IMR-90 (cell line): ENCODE data around the gene UNC13C. TPM values are rescaled to one million over a fixed set of nuclear protein-coding genes. Genes with fewer than 3 reads are reported as not detected.

ENCODE experiments used
- ATAC-seq: fragments of 200-7000 bp; cut with Tn5 transposase; 2 replicates; pipeline ENCODE4 v1.9.1; 2020; ENCODE audit warnings: low read depth, mild to moderate bottlenecking, moderate library complexity
- BruUV-seq: library from RNA; stranded (reverse); fragments of 400-500 nt; replicated peaks from 2 replicates; lab custom pipeline; 2021; lab: Mats Ljungman, UMichigan
- CTCF ChIA-PET: fragments of 300-600 bp; formaldehyde crosslinking; extraction: SDS; loops from one replicate; lab custom pipeline; 2021; ENCODE audit warnings: antibody characterized with exemption; lab: Yijun Ruan, JAX
- POLR2A ChIA-PET: fragments of 300-600 bp; sonication (Branson Sonifier 250); formaldehyde crosslinking; loops from one replicate; lab custom pipeline; 2022; ENCODE audit warnings: antibody characterized with exemption; ENCODE audit not compliant: unreplicated experiment; lab: Charles Lee
- DNase-seq: peaks from one replicate; pipeline ENCODE4 v3.0.0; 2013
- H2AFZ ChIP-seq: replicated peaks from 2 replicates; pipeline ENCODE3; 2013; ENCODE audit warnings: low read length, mild to moderate bottlenecking; ENCODE audit not compliant: poor library complexity
- H2AK5ac ChIP-seq: 2 replicates; pipeline ENCODE4 v1.6.1; 2013; ENCODE audit warnings: low read depth, low read length, inconsistent platforms
- H2AK9ac ChIP-seq: replicated peaks from 2 replicates; pipeline ENCODE3; 2013; ENCODE audit warnings: mild to moderate bottlenecking, low read depth, low read length, moderate library complexity; ENCODE audit not compliant: poor library complexity
- H2BK120ac ChIP-seq: 2 replicates; pipeline ENCODE4 v1.6.1; 2013; ENCODE audit warnings: low read depth, low read length, inconsistent platforms
- H2BK15ac ChIP-seq: 3 replicates; pipeline ENCODE4 v1.6.1; 2013; ENCODE audit warnings: low read depth, low read length, inconsistent platforms
- H2BK20ac ChIP-seq: 2 replicates; pipeline ENCODE4 v1.6.1; 2013; ENCODE audit warnings: low read depth, mild to moderate bottlenecking, inconsistent platforms, low read length, moderate library complexity
- H2BK5ac ChIP-seq: 2 replicates; pipeline ENCODE4 v1.6.1; 2013; ENCODE audit warnings: mild to moderate bottlenecking, low read depth, low read length, inconsistent platforms; ENCODE audit not compliant: poor library complexity, severe bottlenecking
- H3K14ac ChIP-seq: replicated peaks from 2 replicates; pipeline ENCODE4 v1.6.1; 2013; ENCODE audit warnings: low read depth, low read length, inconsistent platforms
- H3K18ac ChIP-seq: 2 replicates; pipeline ENCODE4 v1.6.1; 2013; ENCODE audit warnings: low read depth, low read length, control low read depth
- H3K23ac ChIP-seq: 2 replicates; pipeline ENCODE4 v1.6.1; 2013; ENCODE audit warnings: low read depth, low read length, inconsistent platforms
- H3K27ac ChIP-seq: 2 replicates; pipeline ENCODE4 v1.5.1; 2013; ENCODE audit warnings: mild to moderate bottlenecking, control low read depth, low read length; ENCODE audit not compliant: insufficient read depth
- H3K27me3 ChIP-seq: 2 replicates; pipeline ENCODE4 v1.6.1; 2013; ENCODE audit warnings: low read length; ENCODE audit not compliant: control insufficient read depth, insufficient read depth
- H3K36me3 ChIP-seq: 2 replicates; pipeline ENCODE4 v1.6.1; 2013; ENCODE audit warnings: low read length, mixed read lengths; ENCODE audit not compliant: control insufficient read depth, insufficient read depth
- H3K4ac ChIP-seq: 2 replicates; pipeline ENCODE4 v1.6.1; 2013; ENCODE audit warnings: low read depth, low read length, inconsistent platforms
- H3K4me1 ChIP-seq: 2 replicates; pipeline ENCODE4 v1.6.1; 2013; ENCODE audit warnings: low read length, mixed read lengths; ENCODE audit not compliant: control insufficient read depth, insufficient read depth
- H3K4me2 ChIP-seq: 2 replicates; pipeline ENCODE4 v1.6.1; 2013; ENCODE audit warnings: low read depth, mild to moderate bottlenecking, control low read depth, low read length, moderate library complexity
- H3K4me3 ChIP-seq: 2 replicates; pipeline ENCODE4 v1.5.1; 2013; ENCODE audit warnings: low read depth, mild to moderate bottlenecking, control low read depth, low read length, moderate library complexity; ENCODE audit not compliant: insufficient read depth
- H3K56ac ChIP-seq: 2 replicates; pipeline ENCODE4 v1.6.1; 2013; ENCODE audit warnings: low read length, inconsistent platforms; ENCODE audit not compliant: insufficient read depth; ENCODE audit errors: extremely low read depth
- H3K79me1 ChIP-seq, 2 experiments: 2 replicates each; pipeline ENCODE4 v1.6.1; 2013; ENCODE audit warnings: low read length in 2 of 2, inconsistent platforms in 1 of 2, low read depth in 1 of 2
- H3K9ac ChIP-seq: 2 replicates; pipeline ENCODE4 v1.6.1; 2013; ENCODE audit warnings: low read depth, low read length, control low read depth
- H3K9me1 ChIP-seq: 2 replicates; pipeline ENCODE4 v1.6.1; 2013; ENCODE audit warnings: low read length, inconsistent platforms; ENCODE audit not compliant: insufficient read depth
- H3K9me3 ChIP-seq: 2 replicates; pipeline ENCODE4 v1.6.1; 2013; ENCODE audit warnings: low read length; ENCODE audit not compliant: control insufficient read depth, insufficient read depth
- H4K20me1 ChIP-seq: 2 replicates; pipeline ENCODE4 v1.6.1; 2013; ENCODE audit warnings: low read length, inconsistent platforms; ENCODE audit not compliant: insufficient read depth
- H4K5ac ChIP-seq: 2 replicates; pipeline ENCODE4 v1.6.1; 2013; ENCODE audit warnings: mild to moderate bottlenecking, low read depth, low read length, control low read depth
- H4K8ac ChIP-seq, 2 experiments: 2 replicates each; pipeline ENCODE4 v1.6.1; 2013; ENCODE audit warnings: low read depth in 2 of 2, low read length in 2 of 2, control low read depth in 1 of 2, inconsistent platforms in 1 of 2
- H4K91ac ChIP-seq: 2 replicates; pipeline ENCODE4 v1.6.1; 2013; ENCODE audit warnings: low read depth, low read length, inconsistent platforms; ENCODE audit not compliant: insufficient read depth
- BHLHE40 ChIP-seq: fragments of 150-350 bp; IDR thresholded peaks from 2 replicates; pipeline ENCODE4 v1.6.1; 2016; ENCODE audit warnings: mild to moderate bottlenecking, low read depth, low read length
- CEBPB ChIP-seq: IDR thresholded peaks from 2 replicates; pipeline ENCODE4 v1.6.1; 2012; ENCODE audit warnings: low read depth, low read length, improper control_type of control experiment
- CHD1 ChIP-seq: IDR thresholded peaks from 2 replicates; pipeline ENCODE4 v1.6.1; 2012; ENCODE audit warnings: low read depth, low read length, improper control_type of control experiment
- ELK1 ChIP-seq: fragments of 150-350 bp; IDR thresholded peaks from 2 replicates; pipeline ENCODE4 v1.6.1; 2016; ENCODE audit warnings: low read depth, mild to moderate bottlenecking, low read length, moderate library complexity, borderline replicate concordance
- FOS ChIP-seq: fragments of 150-350 bp; IDR thresholded peaks from 2 replicates; pipeline ENCODE4 v1.6.1; 2016; ENCODE audit warnings: low read depth, low read length
- MAFK ChIP-seq: IDR thresholded peaks from 2 replicates; pipeline ENCODE4 v1.6.1; 2012; ENCODE audit warnings: low read depth, low read length, improper control_type of control experiment
- MAZ ChIP-seq: IDR thresholded peaks from 2 replicates; pipeline ENCODE4 v1.6.1; 2012; ENCODE audit warnings: low read depth, mild to moderate bottlenecking, low read length, improper control_type of control experiment, moderate library complexity, borderline replicate concordance
- MXI1 ChIP-seq: IDR thresholded peaks from 2 replicates; pipeline ENCODE4 v1.6.1; 2012; ENCODE audit warnings: low read depth, mild to moderate bottlenecking, low read length, moderate library complexity, borderline replicate concordance
- NFE2L2 ChIP-seq: fragments of 150-350 bp; IDR thresholded peaks from 2 replicates; pipeline ENCODE4 v1.6.1; 2016; ENCODE audit warnings: low read depth, mild to moderate bottlenecking, low read length
- POLR2A ChIP-seq: IDR thresholded peaks from 2 replicates; pipeline ENCODE4 v1.6.1; 2012; ENCODE audit warnings: mild to moderate bottlenecking, low read depth, low read length
- RAD21 ChIP-seq: IDR thresholded peaks from 2 replicates; pipeline ENCODE4 v1.6.1; 2012; ENCODE audit warnings: low read length, improper control_type of control experiment
- RCOR1 ChIP-seq: IDR thresholded peaks from 2 replicates; pipeline ENCODE4 v1.6.1; 2012; ENCODE audit warnings: mild to moderate bottlenecking, low read length, improper control_type of control experiment; ENCODE audit not compliant: insufficient replicate concordance
- RFX5 ChIP-seq: IDR thresholded peaks from 2 replicates; pipeline ENCODE4 v1.8.0; 2012; ENCODE audit warnings: low read depth, mild to moderate bottlenecking, low read length, moderate library complexity
- SMC3 ChIP-seq: fragments of 150-350 bp; IDR thresholded peaks from 2 replicates; pipeline ENCODE4 v1.6.1; 2016; ENCODE audit warnings: low read depth, mild to moderate bottlenecking, antibody characterized with exemption, low read length, moderate library complexity
- WGBS, 2 experiments: methylation state at CpG; one replicate each; pipeline versions ENCODE4 v1.1.5 to v1.1.7; 2013; ENCODE audit warnings: missing lambda C conversion rate in 2 of 2; ENCODE audit not compliant: insufficient read length in 1 of 2; ENCODE audit errors: extremely low coverage in 2 of 2; 5-methylcytosine and 5-hydroxymethylcytosine counted together
- dilution Hi-C: fragments of 300-500 bp; cut with HindIII; formaldehyde crosslinking; loops from one replicate; pipeline ENCODE4 v1.14.3; 2018; ENCODE audit warnings: low sequenced_read_pairs; ENCODE audit not compliant: unreplicated experiment
- in situ Hi-C: fragments of 300-500 bp; cut with MboI; formaldehyde crosslinking; loops from 3 replicates; pipeline ENCODE4 v1.14.3; 2019; ENCODE audit warnings: low sequenced_read_pairs, inconsistent platforms, mixed read lengths
- intact Hi-C: fragments of 100-400 bp; cut with micrococcal nuclease; formaldehyde crosslinking; loops from 2 replicates; pipeline ENCODE4 v1.10.0; 2022
- polyA plus RNA-seq, 3 experiments: library from polyadenylated mRNA; depleted of rRNA; stranded (reverse); fragments of >200 nt; gene quantifications; 2 replicates each; pipeline ENCODE4 v1.2.3, GENCODE V29; 2012; ENCODE audit warnings: low replicate concordance in 1 of 3
- total RNA-seq: library from RNA; depleted of rRNA; stranded (reverse); fragments of >200 nt; gene quantifications from 2 replicates; pipeline ENCODE4 v1.2.3, GENCODE V29; 2012
- TF ChIP-seq, protein P1 (sequence below): fragments of 150-350 bp; IDR thresholded peaks from 2 replicates; pipeline ENCODE4 v1.6.1; 2017; ENCODE audit warnings: mild to moderate bottlenecking, antibody characterized with exemption, low read length, low read depth
- TF ChIP-seq, protein P2 (sequence below): conservative IDR thresholded peaks from 2 replicates; pipeline ENCODE4 v1.5.1; 2012; ENCODE audit warnings: mild to moderate bottlenecking, low read depth, low read length, improper control_type of control experiment

UNC13C gene
- total and polyA plus RNA-seq, 2 of the 4 experiments (the other 2 are of a cell fraction), result not detected

DNA sequence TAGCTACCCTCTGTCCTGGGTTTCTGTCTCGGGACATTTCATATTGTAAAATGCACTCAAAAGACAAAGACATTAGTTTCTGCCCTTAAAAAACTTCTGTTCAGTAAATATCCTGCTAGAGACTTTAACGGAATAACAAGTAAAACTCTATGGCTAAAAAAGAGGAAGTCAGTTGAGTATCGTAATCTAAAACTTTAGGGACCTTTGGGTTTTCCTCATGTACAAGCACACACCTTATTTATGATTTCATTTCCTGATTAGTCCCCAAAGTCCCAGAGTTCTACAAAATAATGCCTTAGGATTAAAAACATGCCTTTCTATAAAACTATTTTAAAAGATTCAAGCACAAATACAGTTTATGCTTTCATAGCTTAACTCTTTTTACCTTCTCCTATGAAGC lies 585.9 kb downstream of the UNC13C start:
- no TSS peak for BruUV-seq
- H4K91ac ChIP-seq, result no peak overlapping the region
- no peak overlapping the region for H3K23ac ChIP-seq
- no peak overlapping the region for H2BK120ac ChIP-seq
- no peak overlapping the region for H3K9ac ChIP-seq
- no peaks in the 10 kb centered on the region for H3K9me1 ChIP-seq
- no peaks in the 10 kb centered on the region for H3K27me3 ChIP-seq
- H2BK5ac ChIP-seq, result no peak overlapping the region
- intact Hi-C loops, result no loop called here
- H4K20me1 ChIP-seq, result no peaks in the 10 kb centered on the region
- no peak overlapping the region for H3K4ac ChIP-seq
- no peak overlapping the region for H2BK15ac ChIP-seq
- in situ Hi-C loops, result no loop called here
- no peak overlapping the region for H3K18ac ChIP-seq
- no peaks in the 10 kb centered on the region for H3K9me3 ChIP-seq
- H2AK5ac ChIP-seq, result no peak overlapping the region
- H3K4me2 ChIP-seq, result no peak overlapping the region
- dilution Hi-C loops, result no loop called here
- WGBS, 2 experiments, result no CpG with 5 or more reads among the region's 3 CpGs
- DNase-seq (no peak), ATAC-seq (no peak)
- no peaks in the 10 kb centered on the region for H3K4me1 ChIP-seq
- no peak overlapping the region for H2AK9ac ChIP-seq
- no peak overlapping the region for H2BK20ac ChIP-seq
- no peak overlapping the region for H4K5ac ChIP-seq
- CTCF ChIA-PET, result no interaction called here
- H4K8ac ChIP-seq, result no peak overlapping the region
- H3K27ac ChIP-seq, result no peak overlapping the region
- H3K4me3 ChIP-seq, result no peak overlapping the region
- POLR2A ChIA-PET, result no interaction called here
- no peaks in the 10 kb centered on the region for H3K36me3 ChIP-seq
- no peak overlapping the region for H3K14ac ChIP-seq
- no peak overlapping the region for H2AFZ ChIP-seq
- no peak for TF ChIP-seq MXI1
- TF ChIP-seq RAD21, result no peak
- TF ChIP-seq, protein P1, sequence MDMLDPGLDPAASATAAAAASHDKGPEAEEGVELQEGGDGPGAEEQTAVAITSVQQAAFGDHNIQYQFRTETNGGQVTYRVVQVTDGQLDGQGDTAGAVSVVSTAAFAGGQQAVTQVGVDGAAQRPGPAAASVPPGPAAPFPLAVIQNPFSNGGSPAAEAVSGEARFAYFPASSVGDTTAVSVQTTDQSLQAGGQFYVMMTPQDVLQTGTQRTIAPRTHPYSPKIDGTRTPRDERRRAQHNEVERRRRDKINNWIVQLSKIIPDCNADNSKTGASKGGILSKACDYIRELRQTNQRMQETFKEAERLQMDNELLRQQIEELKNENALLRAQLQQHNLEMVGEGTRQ, result no peak
- TF ChIP-seq, protein P2, sequence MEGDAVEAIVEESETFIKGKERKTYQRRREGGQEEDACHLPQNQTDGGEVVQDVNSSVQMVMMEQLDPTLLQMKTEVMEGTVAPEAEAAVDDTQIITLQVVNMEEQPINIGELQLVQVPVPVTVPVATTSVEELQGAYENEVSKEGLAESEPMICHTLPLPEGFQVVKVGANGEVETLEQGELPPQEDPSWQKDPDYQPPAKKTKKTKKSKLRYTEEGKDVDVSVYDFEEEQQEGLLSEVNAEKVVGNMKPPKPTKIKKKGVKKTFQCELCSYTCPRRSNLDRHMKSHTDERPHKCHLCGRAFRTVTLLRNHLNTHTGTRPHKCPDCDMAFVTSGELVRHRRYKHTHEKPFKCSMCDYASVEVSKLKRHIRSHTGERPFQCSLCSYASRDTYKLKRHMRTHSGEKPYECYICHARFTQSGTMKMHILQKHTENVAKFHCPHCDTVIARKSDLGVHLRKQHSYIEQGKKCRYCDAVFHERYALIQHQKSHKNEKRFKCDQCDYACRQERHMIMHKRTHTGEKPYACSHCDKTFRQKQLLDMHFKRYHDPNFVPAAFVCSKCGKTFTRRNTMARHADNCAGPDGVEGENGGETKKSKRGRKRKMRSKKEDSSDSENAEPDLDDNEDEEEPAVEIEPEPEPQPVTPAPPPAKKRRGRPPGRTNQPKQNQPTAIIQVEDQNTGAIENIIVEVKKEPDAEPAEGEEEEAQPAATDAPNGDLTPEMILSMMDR, result no peak
- TF ChIP-seq FOS, result no peak
- TF ChIP-seq ELK1, result no peak
- no peak for TF ChIP-seq POLR2A
- TF ChIP-seq RFX5, result no peak
- TF ChIP-seq NFE2L2, result no peak
- no peak for TF ChIP-seq CHD1
- TF ChIP-seq SMC3, result no peak
- TF ChIP-seq MAFK, result no peak
- no peak for TF ChIP-seq RCOR1
- no peak for TF ChIP-seq BHLHE40
- no peak for TF ChIP-seq CEBPB
- TF ChIP-seq MAZ, result no peak
- no peaks in the 10 kb centered on the region for H3K79me1 ChIP-seq
- no peak overlapping the region for H3K56ac ChIP-seq
